GM18526 (cell line): ENCODE measurements around the gene ELFN1.

Experiments used
- POLR2A ChIP-seq: IDR thresholded peaks from 3 replicates; pipeline ENCODE4 v1.6.1; 2011; ENCODE audit not compliant: insufficient read length; ENCODE audit errors: extremely low read depth

Gene ELFN1

GRCh38 chr7:1713502-1714484 lies 43.7 kb downstream of the ELFN1 start:
- no peak for TF ChIP-seq POLR2A

GRCh38 chr7:1714583-1715330 lies 44.7 kb downstream of the ELFN1 start:
- TF ChIP-seq POLR2A = no peak

GRCh38 chr7:1715331-1715625 lies 45.2 kb downstream of the ELFN1 start:
- no peak for TF ChIP-seq POLR2A

- TF ChIP-seq POLR2A = no peak
These were observed 45.6 kb downstream of the ELFN1 start for GRCh38 chr7:1715671-1716074.

- no peak for TF ChIP-seq POLR2A
These were observed 46.4 kb downstream of the ELFN1 start for GRCh38 chr7:1716263-1717094.

GRCh38 chr7:1717095-1717483 lies 47.0 kb downstream of the ELFN1 start:
- no peak for TF ChIP-seq POLR2A

GRCh38 chr7:1717903-1718676 lies 48.0 kb downstream of the ELFN1 start:
- TF ChIP-seq POLR2A = no peak

- no peak for TF ChIP-seq POLR2A
These were observed 49.8 kb downstream of the ELFN1 start for GRCh38 chr7:1719913-1720312.

GRCh38 chr7:1720326-1720725 lies 50.2 kb downstream of the ELFN1 start:
- TF ChIP-seq POLR2A = no peak

GRCh38 chr7:1721047-1721690 lies 51.1 kb downstream of the ELFN1 start:
- TF ChIP-seq POLR2A = no peak

- no peak for TF ChIP-seq POLR2A
These were observed 53.2 kb downstream of the ELFN1 start for GRCh38 chr7:1723254-1723653.

GRCh38 chr7:1724118-1724910 lies 54.2 kb downstream of the ELFN1 start:
- TF ChIP-seq POLR2A = no peak

- TF ChIP-seq POLR2A = no peak
These were observed 55.2 kb downstream of the ELFN1 start for GRCh38 chr7:1725199-1725690.
